Neural cell (in vitro differentiated cells): ENCODE measurements around the gene INSM1. TPM values are rescaled to one million over a fixed set of nuclear protein-coding genes. Genes with fewer than 3 reads are reported as not detected.

Experiments used
- H2AFZ ChIP-seq: fragments of 200-600, 300-800 bp; sonication (generic), shearing (Covaris generic); 2 replicates; pipeline ENCODE4 v1.6.0; 2014; ENCODE audit warnings: low read depth, mild to moderate bottlenecking, antibody characterized with exemption, low read length, moderate library complexity
- H3F3A ChIP-seq: fragments of 200-600 bp; shearing (Covaris generic); 2 replicates; pipeline ENCODE4 v1.6.1; 2016; ENCODE audit warnings: mild to moderate bottlenecking, moderate library complexity, mixed read lengths, antibody characterized with exemption, low read length; ENCODE audit not compliant: insufficient read depth, poor library complexity, severe bottlenecking
- H3K27ac ChIP-seq: fragments of 200-600, 300-800 bp; sonication (generic), shearing (Covaris generic); 2 replicates; pipeline ENCODE4 v1.5.1; 2014; ENCODE audit warnings: mild to moderate bottlenecking, low read length, moderate library complexity
- H3K27me3 ChIP-seq: fragments of 300-800, 200-600 bp; sonication (generic), shearing (Covaris generic); 2 replicates; pipeline ENCODE4 v1.6.0; 2014; ENCODE audit warnings: mild to moderate bottlenecking, low read depth, low read length, moderate library complexity; ENCODE audit not compliant: insufficient read depth
- H3K36me3 ChIP-seq: fragments of 300-800, 200-600 bp; sonication (generic), shearing (Covaris generic); 2 replicates; pipeline ENCODE4 v1.5.1; 2014; ENCODE audit warnings: mild to moderate bottlenecking, antibody characterized with exemption, low read length, moderate library complexity; ENCODE audit not compliant: insufficient read depth
- H3K4me2 ChIP-seq: fragments of 300-800, 200-600 bp; sonication (generic), shearing (Covaris generic); 2 replicates; pipeline ENCODE4 v1.6.0; 2014; ENCODE audit warnings: mild to moderate bottlenecking, low read length
- H3K4me3 ChIP-seq: fragments of 300-800, 200-600 bp; sonication (generic), shearing (Covaris generic); 2 replicates; pipeline ENCODE4 v1.5.1; 2014; ENCODE audit warnings: mild to moderate bottlenecking, low read length, moderate library complexity
- H3K79me2 ChIP-seq: fragments of 200-600 bp; shearing (Covaris generic); replicated peaks from 2 replicates; pipeline ENCODE4 v1.6.0; 2014; ENCODE audit warnings: mild to moderate bottlenecking, low read length, moderate library complexity; ENCODE audit not compliant: insufficient read depth
- H3K9ac ChIP-seq: fragments of 300-800, 200-600 bp; sonication (generic), shearing (Covaris generic); 2 replicates; pipeline ENCODE4 v1.6.1; 2016; ENCODE audit warnings: mild to moderate bottlenecking, low read length, mixed read lengths
- H3K9me2 ChIP-seq: fragments of 200-600 bp; shearing (Covaris generic); 2 replicates; pipeline ENCODE4 v1.6.1; 2016; ENCODE audit warnings: mild to moderate bottlenecking, low read length, mixed read lengths; ENCODE audit not compliant: insufficient read depth
- H3K9me3 ChIP-seq: fragments of 200-600, 300-800 bp; sonication (generic), shearing (Covaris generic); 2 replicates; pipeline ENCODE4 v1.6.1; 2016; ENCODE audit warnings: mild to moderate bottlenecking, mixed run types, low read length, moderate library complexity, mixed read lengths
- H4K20me1 ChIP-seq: fragments of 200-600 bp; shearing (Covaris generic); 2 replicates; pipeline ENCODE4 v1.6.1; 2016; ENCODE audit warnings: mild to moderate bottlenecking, mixed run types; ENCODE audit not compliant: insufficient read depth
- EP300 ChIP-seq: fragments of 450-650 bp; conservative IDR thresholded peaks from 2 replicates; pipeline ENCODE4 v1.6.1; 2014; ENCODE audit warnings: antibody characterized with exemption, mild to moderate bottlenecking, moderate library complexity; ENCODE audit not compliant: poor library complexity, severe bottlenecking
- EZH2 ChIP-seq: fragments of 200-600, 300-800 bp; shearing (Covaris generic), sonication (generic); IDR thresholded peaks from 2 replicates; pipeline ENCODE4 v1.6.1; 2014; ENCODE audit warnings: antibody characterized with exemption, low read length, borderline replicate concordance, mild to moderate bottlenecking; ENCODE audit not compliant: insufficient read depth, poor library complexity, severe bottlenecking
- MXI1 ChIP-seq: fragments of 450-650 bp; conservative IDR thresholded peaks from 2 replicates; pipeline ENCODE4 v1.6.1; 2014; ENCODE audit warnings: antibody characterized with exemption, mild to moderate bottlenecking; ENCODE audit not compliant: poor library complexity, severe bottlenecking
- POLR2AphosphoS5 ChIP-seq: IDR thresholded peaks from 2 replicates; pipeline ENCODE4 v1.6.1; 2012
- RAD21 ChIP-seq: fragments of 450-650 bp; conservative IDR thresholded peaks from 2 replicates; pipeline ENCODE4 v1.6.1; 2014; ENCODE audit warnings: antibody characterized with exemption, mild to moderate bottlenecking, moderate library complexity
- SMC3 ChIP-seq: fragments of 450-650 bp; conservative IDR thresholded peaks from 2 replicates; pipeline ENCODE4 v1.6.1; 2014; ENCODE audit warnings: antibody characterized with exemption, mild to moderate bottlenecking, moderate library complexity; ENCODE audit not compliant: poor library complexity
- TAF1 ChIP-seq: IDR thresholded peaks from 2 replicates; pipeline ENCODE4 v1.6.1; 2012; ENCODE audit warnings: low read depth
- polyA plus RNA-seq: library from polyadenylated mRNA; depleted of rRNA; stranded (reverse); fragments of >200 nt; gene quantifications from 2 replicates; pipeline ENCODE4 v1.2.3, GENCODE V29; 2014
- TF ChIP-seq, protein P1 (sequence below): IDR thresholded peaks from 2 replicates; pipeline ENCODE4 v1.6.1; 2012; ENCODE audit warnings: borderline replicate concordance
- TF ChIP-seq, protein P2 (sequence below): fragments of 450-650 bp; IDR thresholded peaks from 2 replicates; pipeline ENCODE4 v1.5.1; 2014; ENCODE audit warnings: antibody characterized with exemption, mild to moderate bottlenecking, moderate library complexity; ENCODE audit not compliant: poor library complexity, severe bottlenecking

Gene INSM1
- polyA plus RNA-seq, 1 donor from 2014 or later = 8.6 TPM

DNA sequence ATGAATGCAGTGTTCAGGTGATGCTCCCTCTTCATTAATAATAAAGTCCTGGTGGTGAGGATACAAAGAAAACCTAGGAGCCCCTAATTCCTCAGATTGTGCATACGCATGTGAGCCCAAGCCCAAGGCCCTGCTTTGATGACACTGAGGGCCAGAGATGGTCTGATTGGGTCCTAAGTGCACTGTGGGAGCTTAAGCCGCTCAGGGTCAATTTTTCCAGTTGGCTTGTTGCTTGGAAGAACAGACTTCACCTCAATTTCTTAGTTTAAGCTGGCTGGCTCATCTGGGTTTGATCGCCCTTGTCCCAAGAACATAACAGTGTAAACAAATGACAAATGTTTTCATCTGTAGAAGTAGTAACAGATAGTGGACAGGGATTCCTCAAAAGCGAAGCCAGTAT, 41.4 kb downstream of the INSM1 start:
- no peak overlapping the region for H3K4me2 ChIP-seq
- no peak overlapping the region for H3K9ac ChIP-seq
- no peaks in the 10 kb centered on the region for H3K27me3 ChIP-seq
- TF ChIP-seq TAF1 = no peak
- TF ChIP-seq, protein P1, sequence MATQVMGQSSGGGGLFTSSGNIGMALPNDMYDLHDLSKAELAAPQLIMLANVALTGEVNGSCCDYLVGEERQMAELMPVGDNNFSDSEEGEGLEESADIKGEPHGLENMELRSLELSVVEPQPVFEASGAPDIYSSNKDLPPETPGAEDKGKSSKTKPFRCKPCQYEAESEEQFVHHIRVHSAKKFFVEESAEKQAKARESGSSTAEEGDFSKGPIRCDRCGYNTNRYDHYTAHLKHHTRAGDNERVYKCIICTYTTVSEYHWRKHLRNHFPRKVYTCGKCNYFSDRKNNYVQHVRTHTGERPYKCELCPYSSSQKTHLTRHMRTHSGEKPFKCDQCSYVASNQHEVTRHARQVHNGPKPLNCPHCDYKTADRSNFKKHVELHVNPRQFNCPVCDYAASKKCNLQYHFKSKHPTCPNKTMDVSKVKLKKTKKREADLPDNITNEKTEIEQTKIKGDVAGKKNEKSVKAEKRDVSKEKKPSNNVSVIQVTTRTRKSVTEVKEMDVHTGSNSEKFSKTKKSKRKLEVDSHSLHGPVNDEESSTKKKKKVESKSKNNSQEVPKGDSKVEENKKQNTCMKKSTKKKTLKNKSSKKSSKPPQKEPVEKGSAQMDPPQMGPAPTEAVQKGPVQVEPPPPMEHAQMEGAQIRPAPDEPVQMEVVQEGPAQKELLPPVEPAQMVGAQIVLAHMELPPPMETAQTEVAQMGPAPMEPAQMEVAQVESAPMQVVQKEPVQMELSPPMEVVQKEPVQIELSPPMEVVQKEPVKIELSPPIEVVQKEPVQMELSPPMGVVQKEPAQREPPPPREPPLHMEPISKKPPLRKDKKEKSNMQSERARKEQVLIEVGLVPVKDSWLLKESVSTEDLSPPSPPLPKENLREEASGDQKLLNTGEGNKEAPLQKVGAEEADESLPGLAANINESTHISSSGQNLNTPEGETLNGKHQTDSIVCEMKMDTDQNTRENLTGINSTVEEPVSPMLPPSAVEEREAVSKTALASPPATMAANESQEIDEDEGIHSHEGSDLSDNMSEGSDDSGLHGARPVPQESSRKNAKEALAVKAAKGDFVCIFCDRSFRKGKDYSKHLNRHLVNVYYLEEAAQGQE = no peak
- TF ChIP-seq RAD21 = no peak
- TF ChIP-seq EP300 = no peak
- no peak for TF ChIP-seq MXI1
- TF ChIP-seq, protein P2, sequence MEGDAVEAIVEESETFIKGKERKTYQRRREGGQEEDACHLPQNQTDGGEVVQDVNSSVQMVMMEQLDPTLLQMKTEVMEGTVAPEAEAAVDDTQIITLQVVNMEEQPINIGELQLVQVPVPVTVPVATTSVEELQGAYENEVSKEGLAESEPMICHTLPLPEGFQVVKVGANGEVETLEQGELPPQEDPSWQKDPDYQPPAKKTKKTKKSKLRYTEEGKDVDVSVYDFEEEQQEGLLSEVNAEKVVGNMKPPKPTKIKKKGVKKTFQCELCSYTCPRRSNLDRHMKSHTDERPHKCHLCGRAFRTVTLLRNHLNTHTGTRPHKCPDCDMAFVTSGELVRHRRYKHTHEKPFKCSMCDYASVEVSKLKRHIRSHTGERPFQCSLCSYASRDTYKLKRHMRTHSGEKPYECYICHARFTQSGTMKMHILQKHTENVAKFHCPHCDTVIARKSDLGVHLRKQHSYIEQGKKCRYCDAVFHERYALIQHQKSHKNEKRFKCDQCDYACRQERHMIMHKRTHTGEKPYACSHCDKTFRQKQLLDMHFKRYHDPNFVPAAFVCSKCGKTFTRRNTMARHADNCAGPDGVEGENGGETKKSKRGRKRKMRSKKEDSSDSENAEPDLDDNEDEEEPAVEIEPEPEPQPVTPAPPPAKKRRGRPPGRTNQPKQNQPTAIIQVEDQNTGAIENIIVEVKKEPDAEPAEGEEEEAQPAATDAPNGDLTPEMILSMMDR = no peak
- TF ChIP-seq SMC3 = no peak
- TF ChIP-seq EZH2 = no peak
- no peak for TF ChIP-seq POLR2AphosphoS5
- no peaks in the 10 kb centered on the region for H4K20me1 ChIP-seq
- no peaks in the 10 kb centered on the region for H3K79me2 ChIP-seq
- no peaks in the 10 kb centered on the region for H3K9me3 ChIP-seq
- H3K4me3 ChIP-seq = no peak overlapping the region
- H3K36me3 ChIP-seq = no peaks in the 10 kb centered on the region
- H3K9me2 ChIP-seq = no peaks in the 10 kb centered on the region
- H3K27ac ChIP-seq = no peak overlapping the region
- H3F3A ChIP-seq = peaks cover 6% of the 10 kb centered on the region
- no peak overlapping the region for H2AFZ ChIP-seq

DNA sequence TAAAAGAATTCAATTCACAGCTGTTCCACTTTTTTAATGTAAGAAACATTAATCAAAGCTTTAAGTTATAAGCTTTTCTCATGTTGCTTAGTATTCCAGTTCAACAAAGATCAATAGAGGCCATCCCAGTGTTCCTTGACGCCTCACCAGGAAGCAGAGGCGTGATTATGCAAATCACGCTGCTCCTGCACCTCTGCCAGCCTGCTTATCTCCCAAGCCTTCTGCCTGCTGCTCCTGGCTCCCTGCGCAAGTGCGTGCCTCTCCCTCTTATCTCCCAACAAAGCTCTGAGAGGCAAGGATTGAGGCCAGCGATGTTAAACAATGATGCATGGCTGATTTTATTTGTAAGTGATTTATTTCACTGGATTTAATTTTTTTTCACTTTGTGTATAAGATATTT, 42.8 kb downstream of the INSM1 start:
- Histone ChIP-seq H3K27me3 (no peaks in the 10 kb centered on the region), H3K36me3 (no peaks in the 10 kb centered on the region), H4K20me1 (no peaks in the 10 kb centered on the region), H3K9me2 (no peaks in the 10 kb centered on the region), H3K4me2 (peak overlapping the region; percentile 83), H3K9me3 (no peaks in the 10 kb centered on the region), H3K27ac (peak overlapping the region; percentile 84), H3K9ac (peak overlapping the region; percentile 49), H2AFZ (no peak overlapping the region), H3K4me3 (peak overlapping the region; percentile 51), H3F3A (peaks cover 6% of the 10 kb centered on the region), H3K79me2 (no peaks in the 10 kb centered on the region)
- TF ChIP-seq SMC3 (no peak), RAD21 (no peak), EP300 (peak; percentile 19), EZH2 (no peak), TAF1 (no peak), POLR2AphosphoS5 (peak; percentile 62), MXI1 (no peak)
- TF ChIP-seq, protein P2 = no peak
- TF ChIP-seq, protein P1 = peak; percentile 95
